Hepatic stellate cell (primary cell): ENCODE data around the gene ESYT2.
"Not testable (repeated sequence)": the region's sequence is repeated elsewhere in the genome, so short reads cannot be mapped to it uniquely, and the experiment has no call there.

ENCODE experiments used
- DNase-seq: peaks from one replicate; pipeline ENCODE4 v3.0.0; 2011; ENCODE audit warnings: low spot score

The ESYT2 gene

DNA sequence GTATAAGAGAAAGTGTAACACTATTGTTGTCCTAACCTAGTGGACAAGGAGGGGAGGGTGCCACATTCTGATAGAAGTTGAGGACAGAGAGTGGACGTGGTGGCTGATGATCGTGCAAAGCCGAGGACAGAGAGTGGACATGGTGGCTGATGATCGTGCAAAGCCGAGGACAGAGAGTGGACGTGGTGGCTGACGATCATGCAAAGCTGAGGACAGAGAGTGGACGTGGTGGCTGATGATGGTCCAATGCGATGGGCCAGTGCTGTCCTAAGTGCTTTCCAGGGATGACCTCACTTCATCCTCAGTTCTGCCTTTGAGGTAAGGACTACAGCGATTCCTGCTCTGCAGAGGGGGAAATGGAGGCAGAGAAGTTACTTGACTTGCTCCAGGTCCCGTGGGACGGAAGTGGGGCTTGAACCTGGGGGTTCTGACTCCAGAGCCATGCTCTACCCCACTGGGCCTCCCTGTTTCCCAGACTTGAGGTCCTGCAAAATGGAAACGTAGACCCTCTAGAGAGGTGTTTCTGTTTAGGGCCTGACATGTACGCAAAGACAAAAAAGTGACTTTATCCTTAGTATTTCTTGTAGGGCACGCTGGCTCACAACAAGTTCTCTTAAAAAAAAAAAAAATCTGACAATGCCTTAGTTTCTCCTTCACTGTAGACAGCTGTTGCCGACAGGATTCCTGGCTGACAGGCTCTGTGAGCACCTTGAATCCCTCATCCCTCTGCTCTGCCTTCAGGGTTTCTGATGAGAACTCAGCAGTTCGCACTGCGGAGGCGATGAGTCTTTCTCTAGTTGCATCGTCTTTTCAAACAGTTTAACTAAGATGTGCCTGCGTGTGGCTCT lies 104.4 kb downstream of the ESYT2 start:
- DNase-seq: no peak

DNA sequence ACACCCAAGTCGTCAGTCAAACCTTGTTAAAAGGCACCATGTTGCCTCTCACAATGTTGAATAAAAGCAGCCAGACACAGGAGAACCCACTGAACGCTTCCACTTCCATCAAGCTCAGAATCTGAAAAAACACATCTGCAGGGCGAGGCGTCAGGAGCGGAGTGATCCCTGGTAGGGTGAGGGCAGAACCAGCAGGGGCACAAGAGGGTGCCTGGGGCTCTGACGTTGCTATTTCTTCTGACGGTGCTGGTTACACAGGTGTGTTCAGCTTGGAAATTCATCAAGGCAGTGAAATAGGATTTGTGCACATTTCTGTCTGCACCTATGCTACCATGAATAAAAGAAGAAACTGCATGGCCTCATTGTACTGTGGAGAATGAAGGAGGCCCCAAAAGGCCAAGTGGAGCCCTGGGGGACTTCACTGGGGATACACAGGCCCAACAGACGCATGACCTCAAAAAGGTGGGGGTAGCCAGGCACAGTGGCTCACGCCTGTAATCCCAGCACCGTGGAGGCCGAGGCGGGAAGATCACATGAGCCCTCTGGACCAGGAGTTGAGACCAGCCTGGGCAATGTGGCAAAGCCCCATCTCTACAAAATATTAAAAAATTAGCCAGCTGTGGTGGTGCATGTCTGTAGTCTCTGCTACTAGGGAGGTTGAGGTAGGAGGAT lies 105.5 kb downstream of the ESYT2 start:
- DNase-seq: no peak

DNA sequence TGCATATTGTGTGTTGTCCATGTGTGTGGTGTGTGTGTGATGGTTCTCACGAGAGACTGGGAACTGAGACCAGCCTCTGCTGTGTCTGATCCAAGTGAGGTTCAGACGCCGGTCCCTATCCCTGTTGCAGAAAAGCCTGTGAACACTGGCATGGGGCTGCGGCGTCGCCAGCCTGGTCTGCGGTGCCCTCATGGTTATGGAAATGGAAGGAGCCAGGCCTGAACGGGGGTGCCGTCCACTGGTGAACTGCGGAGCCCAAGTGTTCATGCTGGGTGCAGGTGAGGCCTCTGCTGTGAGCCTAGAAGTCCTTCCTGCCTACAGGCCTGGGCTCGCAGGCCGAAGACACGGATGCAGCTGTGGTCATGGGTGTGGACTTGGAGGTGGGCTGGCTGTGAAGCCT lies 106.0 kb downstream of the ESYT2 start:
- no peak for DNase-seq

DNA sequence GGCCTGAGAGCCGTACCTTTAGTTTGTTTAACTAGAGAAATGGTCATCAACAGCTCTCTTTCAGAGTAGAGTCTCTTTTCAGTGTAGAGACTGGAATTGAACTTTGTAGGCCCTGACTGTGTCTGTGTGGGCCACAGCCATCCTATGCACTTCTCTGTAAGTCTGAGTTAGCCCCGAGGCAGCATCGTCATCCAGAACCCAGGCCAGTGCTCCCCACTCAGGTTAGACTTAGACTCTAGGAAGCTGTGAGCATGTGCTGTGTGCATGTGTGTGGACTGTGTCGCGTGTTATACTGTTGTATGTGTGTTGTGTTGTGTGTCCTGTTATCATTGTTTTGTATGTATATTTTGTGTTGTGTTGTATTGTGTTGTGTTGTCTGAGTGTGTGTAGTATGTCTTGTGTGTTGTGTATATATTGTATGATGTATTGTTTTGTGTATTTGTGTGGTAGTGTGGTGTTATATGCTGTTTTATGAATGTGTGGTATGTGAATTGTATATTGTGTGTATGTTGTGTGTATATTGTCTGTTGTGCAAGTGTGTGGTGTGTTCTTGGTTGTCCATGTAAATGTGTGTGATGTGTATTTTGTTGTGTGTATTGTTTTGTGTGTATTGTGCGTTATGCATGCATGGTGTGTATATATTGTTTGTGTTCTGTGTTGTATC lies 106.6 kb downstream of the ESYT2 start:
- DNase-seq: no peak

DNA sequence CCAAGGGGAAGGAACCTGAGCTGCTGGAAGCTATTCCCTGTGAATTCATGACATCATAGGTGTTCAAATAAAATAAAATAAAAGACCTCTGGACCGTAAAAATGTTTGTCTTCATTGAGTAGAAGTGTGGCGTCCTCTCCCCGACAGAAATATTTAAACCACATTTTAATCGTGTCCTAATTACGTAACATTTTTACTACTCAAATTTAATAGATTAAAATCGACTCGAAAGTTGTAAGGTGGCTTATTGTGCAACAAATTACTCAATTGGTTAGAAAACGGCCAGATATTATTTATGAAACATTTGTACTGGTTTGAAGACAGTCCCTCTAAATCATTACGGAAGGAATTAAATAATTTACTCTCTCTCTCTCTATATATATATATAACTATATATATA lies 109.2 kb downstream of the ESYT2 start:
- no peak for DNase-seq

DNA sequence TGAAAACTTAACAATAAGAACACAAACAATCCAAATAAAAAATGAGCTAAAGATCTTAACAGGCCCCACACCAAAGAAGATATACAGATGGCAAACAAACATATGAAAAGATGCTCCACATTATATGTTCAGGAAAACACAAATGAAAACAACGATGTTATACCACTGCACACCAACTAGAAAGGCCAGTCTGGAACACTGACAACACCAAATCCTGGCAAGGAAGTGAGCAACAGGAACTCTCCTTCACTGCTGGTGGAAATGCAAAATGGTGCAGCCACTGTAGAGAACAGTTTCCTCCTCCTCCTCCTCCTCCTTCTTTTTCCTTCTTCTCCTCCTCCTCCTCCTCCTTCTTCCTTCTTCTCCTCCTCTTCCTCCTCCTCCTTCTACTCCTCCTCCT lies 112.5 kb downstream of the ESYT2 start:
- DNase-seq: no peak

DNA sequence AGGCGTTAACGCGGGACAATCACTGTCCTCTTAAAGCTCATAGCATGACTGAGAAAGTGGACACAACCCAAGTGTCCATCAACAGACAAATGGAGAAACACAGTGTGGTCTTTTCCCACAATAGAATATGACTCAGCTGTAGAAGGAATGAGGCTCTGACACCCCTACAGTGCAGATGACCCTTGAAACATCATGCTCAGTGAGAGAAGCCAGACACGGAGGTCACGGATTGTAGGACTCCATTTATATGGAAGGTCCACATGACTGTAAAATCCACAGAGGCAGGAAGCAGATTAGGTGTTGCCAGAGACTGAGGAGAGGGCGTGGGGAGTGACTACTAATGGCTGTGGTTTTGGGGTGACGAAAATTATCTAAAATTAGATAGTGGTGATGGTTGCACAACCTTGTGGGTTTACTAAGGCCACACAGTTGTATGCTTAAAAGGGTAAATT lies 118.6 kb downstream of the ESYT2 start:
- DNase-seq: peak; percentile 56

DNA sequence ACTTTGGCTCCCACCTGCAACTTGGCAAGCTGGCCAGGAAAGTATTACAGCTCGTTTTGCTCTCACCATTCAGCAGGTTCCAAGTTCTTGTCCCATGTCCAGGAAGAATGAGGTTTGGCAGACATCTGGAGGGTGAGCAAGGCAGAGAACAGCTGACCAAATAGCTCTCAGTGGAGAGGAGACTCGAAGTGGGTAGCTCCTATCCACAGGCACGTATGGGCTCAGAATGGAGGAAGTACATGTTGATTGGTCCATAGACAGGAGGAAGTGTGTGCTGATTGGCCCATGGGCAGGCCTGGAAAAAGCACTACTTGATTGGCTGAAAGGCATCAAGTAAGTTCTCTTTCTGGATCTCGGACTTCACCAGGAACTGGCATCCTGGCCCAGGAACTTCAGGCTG lies 121.7 kb downstream of the ESYT2 start:
- DNase-seq: no peak

DNA sequence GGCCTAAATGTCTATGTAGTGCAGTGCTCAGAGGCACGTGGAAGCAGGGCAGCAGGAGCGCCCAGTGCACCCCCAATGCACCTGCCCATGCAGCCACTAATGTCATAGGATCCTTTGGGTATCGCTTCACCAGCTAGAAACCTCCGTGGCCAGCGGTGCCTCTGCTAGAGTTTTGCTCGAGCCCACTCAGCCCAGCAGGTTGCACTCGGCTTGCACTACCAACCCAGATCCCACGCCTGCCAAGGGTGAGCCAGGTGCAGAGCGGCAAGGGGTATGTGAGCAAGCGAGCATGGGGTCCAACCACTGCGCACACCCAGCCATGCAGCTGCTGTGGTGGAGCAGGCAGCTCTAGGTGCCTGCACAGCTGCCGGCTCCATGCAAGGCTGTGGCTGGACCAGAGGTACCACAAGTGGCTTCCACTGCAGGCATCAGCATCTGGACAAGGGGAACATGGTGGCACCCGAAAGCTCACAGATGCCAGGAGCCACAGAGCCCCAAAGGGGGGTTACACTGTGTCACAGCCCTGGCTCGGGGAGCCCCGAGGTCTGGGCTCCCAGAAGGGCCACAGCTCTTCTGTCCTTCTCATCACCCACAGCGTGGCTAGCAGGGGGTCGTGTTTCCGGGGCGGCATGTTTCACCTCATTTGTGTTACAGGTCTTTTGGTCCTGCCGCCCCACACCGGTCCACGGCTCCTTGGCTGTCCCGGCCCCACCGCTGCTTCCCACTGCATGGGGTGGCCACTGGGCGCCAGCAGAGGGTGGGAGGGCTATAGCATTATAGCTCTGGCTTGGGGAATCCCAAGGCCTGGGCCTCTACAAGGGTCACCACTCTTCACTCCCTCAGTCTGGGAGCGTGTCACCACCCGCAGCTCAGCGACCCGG lies 122.4 kb downstream of the ESYT2 start:
- DNase-seq: no peak

DNA sequence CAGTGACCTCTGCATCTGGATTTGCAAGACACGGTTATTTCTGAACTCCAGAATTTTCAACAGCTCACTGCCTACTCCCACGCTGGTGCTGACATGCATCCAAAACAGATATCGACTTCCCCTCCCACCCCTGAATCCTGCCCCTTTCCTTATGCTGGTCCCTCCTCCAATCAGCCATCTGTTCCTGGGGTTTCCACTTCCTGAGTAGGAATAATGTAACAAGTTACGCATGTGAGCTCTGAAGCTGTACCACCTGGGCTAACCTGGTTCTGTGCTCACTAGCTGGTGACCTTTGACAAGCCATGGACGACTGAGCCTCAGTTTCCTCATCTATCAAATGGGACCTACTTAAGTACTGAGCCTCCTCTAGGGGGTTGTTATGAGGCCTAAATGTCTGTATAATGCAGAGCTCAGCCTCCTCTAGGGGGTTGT lies 123.0 kb downstream of the ESYT2 start:
- DNase-seq: no peak

DNA sequence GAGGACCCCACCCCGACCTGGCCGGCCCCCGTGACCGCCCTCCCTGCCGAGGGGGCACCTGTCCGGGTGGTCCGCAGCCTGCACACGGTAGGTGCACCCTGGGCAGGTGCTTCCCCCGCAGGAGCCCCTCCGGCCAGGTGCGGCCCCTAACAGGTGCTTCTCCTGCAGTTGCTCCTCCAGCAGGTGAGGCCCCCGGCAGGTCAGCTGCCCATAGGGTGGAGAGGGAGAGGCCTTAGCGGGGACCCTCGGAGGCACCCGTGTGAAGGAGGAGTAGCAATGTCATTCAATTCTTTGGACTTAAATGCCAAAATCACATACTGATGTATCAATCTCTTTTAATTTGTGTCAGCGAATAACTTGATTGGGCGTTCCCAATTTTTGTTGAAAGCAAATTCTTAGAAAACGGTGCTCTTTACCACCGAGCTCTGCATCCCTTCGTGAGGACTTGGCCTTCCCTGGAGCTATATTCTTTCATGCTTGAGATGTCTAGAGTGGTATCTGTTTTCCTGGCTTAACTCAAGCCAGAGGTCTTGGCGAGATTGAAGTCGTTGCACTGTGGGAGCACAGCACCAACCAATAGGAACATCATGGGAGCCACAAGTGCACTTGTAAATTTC lies 124.0 kb downstream of the ESYT2 start:
- DNase-seq: no peak

DNA sequence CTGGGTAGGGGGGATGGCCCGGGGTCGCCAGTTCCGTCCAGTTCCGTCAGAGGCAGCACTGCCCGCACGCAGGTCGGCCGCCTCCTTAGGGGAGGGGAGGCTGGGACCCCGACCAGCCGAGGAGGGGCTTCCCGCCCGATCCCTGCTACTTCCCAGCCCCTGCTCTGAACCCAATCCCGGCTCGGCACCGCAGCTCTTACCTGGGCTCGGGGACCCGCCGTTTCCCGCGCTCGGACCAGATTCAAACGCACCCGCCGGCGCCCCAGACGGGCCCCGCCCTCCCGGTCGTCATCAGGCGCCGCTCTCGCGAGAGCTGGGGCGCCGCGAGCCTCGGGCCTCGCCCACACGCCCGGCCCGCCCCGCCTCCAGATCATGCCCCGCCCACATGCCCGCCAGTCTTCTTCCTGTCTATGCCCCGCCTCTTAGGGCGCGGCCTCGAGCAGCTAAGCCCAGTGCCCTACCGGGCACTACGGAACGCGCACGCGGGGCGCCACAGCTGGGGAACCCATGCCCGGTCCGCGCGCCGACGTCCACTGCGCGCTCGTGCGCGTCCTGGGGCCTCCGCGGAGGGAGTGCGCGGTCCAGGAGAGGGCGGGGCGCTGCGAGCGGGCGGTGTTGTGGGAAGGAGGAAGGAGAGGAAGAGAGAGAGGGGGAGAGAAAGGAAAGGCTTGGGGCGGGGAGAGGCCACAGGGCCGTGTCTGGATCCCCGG lies 124.6 kb downstream of the ESYT2 start, which contains the start of gene NCAPG2:
TSS of gene NCAPG2 (minus strand) at position 281 of the 710 bp plus-strand sequence. CDS start 2,905 bp downstream, outside the sequence.
- DNase-seq: peak; percentile 98

DNA sequence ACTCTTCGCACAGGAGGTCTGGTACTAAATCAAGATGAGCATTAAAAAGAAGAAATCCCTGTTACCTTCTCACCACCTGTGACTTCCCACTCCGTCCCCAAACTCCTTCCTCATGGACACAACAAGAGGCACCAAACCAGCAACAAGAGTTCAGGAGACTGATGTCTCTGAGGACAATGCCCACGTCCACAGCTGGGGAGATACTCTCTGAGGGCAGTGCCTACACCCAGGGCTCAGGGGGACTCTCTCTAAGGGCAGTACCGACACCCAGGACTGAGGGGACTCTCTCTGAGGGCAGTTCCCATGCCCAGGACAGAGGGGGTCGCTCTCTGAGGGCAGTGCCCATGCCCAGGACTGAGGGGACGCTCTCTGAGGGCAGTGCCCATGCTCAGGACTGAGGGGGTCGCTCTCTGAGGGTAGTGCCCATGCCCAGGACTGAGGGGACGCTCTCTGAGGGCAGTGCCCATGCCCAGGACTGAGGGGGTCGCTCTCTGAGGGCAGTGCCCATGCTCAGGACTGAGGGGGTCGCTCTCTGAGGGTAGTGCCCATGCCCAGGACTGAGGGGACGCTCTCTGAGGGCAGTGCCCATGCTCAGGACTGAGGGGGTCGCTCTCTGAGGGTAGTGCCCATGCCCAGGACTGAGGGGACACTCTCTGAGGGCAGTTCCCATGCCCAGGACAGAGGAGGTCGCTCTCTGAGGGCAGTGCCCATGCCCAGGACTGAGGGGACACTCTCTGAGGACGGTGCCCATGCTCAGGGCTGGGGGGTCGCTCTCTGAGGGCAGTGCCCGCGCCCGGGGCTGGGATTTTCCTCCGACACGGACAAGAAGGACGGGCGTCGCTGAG lies 125.4 kb downstream of the ESYT2 start:
- not testable (repeated sequence) for DNase-seq

DNA sequence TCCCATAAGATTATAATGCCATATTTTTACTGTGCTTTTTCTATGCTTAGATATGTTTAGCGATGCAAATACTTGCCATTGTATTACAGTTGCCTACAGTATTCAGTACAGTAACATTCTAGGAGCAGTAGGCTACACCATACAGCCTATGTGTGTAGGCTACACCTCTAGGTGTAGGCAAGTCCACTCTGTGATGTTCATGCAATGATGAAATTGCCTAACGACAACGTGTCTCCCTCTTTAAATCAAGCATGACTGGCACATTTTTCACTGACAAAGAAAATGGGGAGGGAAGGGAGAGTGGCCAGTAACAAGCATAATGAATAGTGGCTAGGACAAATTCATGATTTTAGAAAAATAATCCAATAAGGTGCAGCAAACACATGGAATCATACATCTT lies 126.4 kb downstream of the ESYT2 start:
- no peak for DNase-seq

DNA sequence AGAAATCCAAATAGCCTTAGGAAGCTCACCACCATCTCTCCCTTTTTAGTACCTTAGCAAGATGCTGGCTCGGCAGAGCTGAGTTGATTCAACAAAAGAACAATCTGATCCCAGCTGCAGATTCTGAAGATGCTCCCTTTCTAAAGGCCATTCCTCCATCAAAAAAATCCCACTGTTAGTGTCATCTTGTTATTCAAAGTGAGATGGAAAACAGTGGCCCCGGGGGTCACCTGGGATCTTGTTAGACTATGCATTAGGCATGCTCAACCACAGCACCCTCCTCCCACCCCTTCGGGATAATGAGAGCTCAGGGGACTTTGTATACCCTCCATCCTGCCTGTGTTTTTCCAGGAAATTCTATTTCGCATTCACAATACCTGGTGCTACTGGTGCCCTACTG lies 127.1 kb downstream of the ESYT2 start:
- DNase-seq: no peak

DNA sequence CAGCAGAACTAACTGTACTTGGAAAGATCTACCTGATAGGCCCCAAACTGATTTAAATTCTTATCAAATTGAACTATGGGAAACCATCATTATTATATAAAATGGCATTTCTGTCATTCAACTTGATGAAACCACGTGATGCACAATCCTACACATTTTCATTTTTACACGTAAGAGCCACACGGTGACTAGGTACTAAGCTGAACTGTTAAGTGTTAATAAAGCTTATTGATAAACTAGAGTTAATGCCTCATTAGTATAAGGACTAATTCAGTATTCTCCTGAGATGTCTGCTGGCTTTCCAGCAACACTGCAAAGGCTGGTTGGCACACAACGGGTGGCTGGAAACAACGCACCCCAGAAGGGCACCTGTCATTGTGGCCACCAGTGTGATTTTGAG lies 129.3 kb downstream of the ESYT2 start:
- DNase-seq: no peak

DNA sequence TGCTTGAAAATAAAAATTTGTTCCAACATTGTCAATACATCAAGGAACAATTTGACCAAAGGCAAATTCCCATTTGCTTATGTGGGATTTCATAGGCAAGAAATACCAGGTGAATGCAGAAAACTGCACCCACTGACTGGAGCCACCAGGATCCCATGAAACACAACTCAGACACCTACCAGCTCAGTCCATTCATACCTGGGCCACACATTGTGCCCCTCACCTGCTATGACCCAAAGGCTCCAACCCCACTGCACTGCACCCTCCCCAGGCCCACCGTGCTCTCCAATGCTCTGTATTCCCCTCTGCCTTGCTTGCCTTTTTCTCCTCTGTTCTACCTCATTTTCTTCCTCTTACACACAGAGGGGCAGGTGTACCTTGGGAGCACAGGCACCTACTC lies 130.0 kb downstream of the ESYT2 start:
- DNase-seq: no peak

DNA sequence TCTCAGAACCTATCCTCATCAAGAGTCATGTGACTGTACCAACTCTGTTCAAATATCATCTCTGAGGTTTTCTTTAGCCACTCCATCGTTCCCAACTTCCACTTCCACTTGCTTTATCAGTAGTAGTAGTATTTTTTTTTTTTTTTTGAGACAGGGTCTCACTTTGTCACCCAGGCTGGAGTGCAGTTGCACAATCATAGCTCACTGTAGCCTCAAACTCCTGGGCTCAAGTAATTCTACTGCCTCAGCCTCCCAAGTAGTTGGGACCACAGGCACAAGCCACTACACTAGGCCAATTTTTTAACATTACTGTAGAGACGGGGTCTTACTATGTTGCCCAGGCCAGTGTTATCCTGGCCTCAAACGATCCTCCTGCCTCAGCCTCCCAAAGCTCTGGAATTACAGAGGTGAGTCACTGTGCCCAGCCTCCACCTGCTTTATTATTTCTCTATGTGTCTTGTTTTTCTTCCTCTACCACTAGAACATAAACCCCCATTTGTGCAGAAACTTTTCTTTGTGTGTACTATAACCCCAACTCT lies 130.6 kb downstream of the ESYT2 start:
- no peak for DNase-seq

DNA sequence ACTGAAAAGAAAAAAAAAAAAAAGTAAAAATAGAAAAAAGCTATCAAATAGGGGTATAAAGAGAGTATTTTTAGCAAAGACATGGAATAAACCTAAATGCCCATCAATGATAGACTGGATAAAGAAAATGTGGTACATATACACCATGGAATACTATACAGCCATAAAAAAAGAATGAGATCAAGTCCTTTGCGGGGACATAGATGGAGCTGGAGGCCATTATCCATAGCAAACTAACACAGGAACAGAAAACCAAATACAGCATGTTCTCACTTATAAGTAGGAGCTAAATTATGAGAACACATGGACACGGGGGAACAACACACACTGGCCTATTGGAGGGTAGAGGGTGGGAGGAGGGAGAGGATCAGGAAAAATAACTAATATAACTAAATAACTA lies 131.7 kb downstream of the ESYT2 start:
- not testable (repeated sequence) for DNase-seq
